GM12872 (cell line): ENCODE data around the gene FSHR.

Experiments
- TF ChIP-seq, protein P1 (sequence below): IDR thresholded peaks from 3 replicates; pipeline ENCODE4 v1.5.1; 2011; ENCODE audit warnings: low read depth, mild to moderate bottlenecking, low read length, moderate library complexity; ENCODE audit not compliant: insufficient read depth

Gene FSHR

DNA sequence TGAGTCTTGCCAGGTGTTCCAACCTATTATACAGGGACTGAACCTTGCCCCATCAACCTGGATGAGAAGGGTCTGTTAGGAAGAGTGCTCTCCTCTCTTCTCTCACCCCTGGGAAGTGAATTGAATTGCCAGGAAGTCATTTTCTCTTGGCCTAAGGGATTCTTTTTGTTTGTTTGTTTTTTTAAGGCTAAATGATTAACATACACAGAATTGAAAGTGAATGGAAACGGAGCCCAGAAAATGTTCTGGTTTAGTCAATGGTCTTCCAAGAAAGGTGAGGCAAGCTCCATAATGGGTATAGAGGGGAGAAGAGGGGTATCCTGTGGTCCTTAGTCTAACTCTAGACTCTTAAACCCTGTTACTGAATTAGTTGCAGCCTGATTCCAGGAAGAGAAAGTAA is 189.1 kb downstream of the FSHR start:
- TF ChIP-seq, protein P1, sequence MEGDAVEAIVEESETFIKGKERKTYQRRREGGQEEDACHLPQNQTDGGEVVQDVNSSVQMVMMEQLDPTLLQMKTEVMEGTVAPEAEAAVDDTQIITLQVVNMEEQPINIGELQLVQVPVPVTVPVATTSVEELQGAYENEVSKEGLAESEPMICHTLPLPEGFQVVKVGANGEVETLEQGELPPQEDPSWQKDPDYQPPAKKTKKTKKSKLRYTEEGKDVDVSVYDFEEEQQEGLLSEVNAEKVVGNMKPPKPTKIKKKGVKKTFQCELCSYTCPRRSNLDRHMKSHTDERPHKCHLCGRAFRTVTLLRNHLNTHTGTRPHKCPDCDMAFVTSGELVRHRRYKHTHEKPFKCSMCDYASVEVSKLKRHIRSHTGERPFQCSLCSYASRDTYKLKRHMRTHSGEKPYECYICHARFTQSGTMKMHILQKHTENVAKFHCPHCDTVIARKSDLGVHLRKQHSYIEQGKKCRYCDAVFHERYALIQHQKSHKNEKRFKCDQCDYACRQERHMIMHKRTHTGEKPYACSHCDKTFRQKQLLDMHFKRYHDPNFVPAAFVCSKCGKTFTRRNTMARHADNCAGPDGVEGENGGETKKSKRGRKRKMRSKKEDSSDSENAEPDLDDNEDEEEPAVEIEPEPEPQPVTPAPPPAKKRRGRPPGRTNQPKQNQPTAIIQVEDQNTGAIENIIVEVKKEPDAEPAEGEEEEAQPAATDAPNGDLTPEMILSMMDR = no peak

DNA sequence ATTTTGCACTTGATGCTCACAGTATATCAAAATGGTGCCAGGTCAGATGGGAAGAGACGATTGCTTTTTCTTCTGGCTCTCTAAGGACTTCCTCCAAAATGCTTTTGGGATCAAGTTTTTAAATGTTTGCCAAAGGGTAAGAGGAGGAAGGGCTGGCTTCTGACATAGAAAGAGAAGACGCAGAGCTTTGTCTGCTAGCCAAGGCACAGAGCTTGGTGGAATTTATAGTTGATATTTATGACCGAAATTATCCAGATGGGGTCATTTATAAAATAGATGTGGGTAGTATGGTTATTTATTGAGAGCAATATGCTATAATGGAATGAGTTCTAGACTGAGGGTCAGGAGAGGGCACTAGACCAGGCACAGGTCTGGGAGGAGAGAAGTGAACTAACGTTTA is 193.3 kb downstream of the FSHR start:
- TF ChIP-seq, protein P1 = no peak

DNA sequence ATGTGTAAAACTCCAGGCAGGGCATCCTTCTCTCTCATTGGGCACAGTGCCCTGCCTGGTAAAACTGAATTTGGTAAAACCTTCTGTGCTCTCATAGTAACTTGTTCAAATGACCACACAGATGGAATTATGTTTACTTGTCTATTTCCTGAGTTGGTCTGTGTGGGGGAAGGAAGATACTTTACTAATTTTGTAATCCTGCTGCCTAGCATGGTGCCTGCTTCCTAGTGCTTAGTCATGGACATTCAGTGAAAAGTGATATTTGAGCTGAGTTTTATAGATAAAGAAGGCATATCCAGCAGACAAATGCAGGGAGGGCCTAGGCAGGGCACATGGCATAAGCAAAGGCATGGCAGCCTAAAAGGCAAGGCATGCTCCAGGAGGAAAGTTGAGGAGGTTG is 199.4 kb downstream of the FSHR start:
- TF ChIP-seq, protein P1 = no peak

DNA sequence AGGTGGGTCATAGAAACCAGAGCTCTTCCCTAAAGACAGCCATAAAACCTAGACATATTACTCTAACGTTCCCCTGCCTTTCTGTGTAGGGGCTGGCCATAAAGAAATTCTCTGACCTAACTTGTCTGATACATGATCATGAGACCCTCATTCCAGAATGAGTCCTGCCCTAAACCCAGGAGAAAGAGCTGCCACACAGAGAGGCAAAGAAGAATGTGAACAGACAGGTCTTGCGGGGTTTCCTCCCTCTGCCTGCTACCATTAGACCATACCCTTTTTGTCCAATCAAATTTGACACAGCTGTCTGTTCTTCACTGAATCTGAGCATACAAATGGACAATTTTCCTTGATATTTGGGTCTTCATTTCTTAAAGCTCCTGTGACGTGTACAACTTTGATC is 200.0 kb downstream of the FSHR start:
- TF ChIP-seq, protein P1 = no peak

DNA sequence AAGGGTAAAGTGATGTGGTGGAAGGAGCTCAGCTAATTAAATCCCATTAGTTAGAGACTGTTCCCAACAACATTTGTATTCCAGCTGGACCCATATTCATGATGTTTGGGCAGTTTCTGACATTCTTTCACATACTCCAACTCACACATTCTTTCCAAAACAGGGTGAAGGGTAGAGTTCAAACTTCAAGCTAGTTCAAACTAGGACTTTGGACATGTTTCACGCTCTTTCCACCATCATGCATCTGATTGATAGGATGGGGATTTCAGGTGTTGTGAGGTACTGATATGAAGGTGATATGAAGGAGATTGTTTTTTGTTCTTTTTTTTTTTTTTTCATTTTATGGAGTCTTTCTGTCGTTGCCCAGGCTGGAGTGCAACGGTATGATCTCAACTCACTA is 201.7 kb downstream of the FSHR start:
- TF ChIP-seq, protein P1 = no peak

DNA sequence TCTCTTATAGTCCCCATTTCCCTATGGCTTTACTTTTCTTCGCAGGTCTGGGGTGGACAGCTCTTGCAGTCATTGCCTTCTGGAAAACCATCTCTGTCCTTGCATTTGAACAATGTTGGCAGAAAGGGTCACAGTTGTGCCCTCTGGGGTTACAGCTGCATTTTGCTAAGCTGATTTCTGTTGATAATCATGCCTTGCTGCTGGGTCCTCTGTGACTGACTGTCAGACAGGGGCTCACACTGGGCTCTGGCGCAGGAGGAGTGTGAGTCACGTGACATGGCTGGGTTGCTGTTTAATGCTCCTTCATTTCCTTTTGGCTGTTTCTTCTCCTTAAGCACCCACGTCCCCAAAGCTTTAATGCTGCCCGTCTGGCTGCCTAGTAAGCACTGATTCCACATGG is 202.2 kb downstream of the FSHR start:
- TF ChIP-seq, protein P1 = no peak

DNA sequence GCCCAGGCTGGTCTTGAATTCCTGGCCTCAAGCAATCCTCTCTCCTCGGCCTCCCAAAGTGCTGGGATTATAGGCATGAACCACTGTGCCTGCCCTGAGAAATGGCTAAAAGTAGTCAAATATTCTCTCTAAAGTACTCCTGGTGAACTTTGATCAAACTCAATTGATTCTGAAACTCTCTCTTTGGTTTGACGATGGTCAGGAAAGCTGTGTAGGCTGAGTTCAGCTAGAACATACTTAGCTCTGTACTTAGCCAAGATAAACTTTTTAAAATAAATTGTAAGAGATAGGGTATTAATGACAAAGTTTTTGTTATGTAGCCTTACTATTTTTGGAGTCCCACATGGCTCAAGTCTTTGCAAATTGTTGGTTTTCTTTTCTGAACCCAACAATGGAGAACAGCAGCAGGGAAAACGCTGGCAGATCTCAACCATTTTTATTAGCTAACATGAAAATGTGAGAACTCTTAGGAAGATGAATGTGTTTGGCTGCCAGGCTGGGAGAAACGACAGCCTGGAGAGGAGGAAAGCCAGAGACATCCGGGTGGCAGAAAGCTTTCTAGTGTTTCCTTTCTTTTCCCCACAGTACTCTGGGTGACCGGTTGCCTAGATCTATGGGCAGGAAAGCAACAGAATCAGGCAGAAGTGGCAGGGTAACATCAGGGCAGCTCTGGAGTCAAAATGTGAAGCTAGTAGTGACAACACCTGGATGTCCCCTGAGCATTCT is 205.8 kb downstream of the FSHR start:
- TF ChIP-seq, protein P1 = no peak
